ENCODE measurements around the gene SCARB2. TPM values are rescaled to one million over a fixed set of nuclear protein-coding genes. Genes with fewer than 3 reads are reported as not detected.

Gene SCARB2
- polyA plus RNA-seq, 4 donors = 27.7 to 247 (median 47.9) TPM

- Histone ChIP-seq H3K36me3 (ENCODE audit: control insufficient read depth in 3 of 3, insufficient read depth in 2 of 3, low read depth in 1 of 3, low read length in 3 of 3) (peaks cover 0 to 11% (median 0%) of the 10 kb centered on the region in 3 donors), H3K9me3 (ENCODE audit: control insufficient read depth in 2 of 2, insufficient read depth in 1 of 2, low read depth in 1 of 2, low read length in 1 of 2) (no peaks in the 10 kb centered on the region), H3K4me3 (ENCODE audit: low read depth in 1 of 3, low read length in 3 of 3) (peak overlapping the region; percentile 32 to 86 (median 75)), H3K27ac (ENCODE audit: low read depth in 1 of 3, low read length in 2 of 3) (peak overlapping the region; percentile 94 to 98 (median 98)), H3K4me1 (ENCODE audit: control insufficient read depth in 3 of 3, insufficient read depth in 2 of 3, low read depth in 1 of 3, low read length in 2 of 3) (peaks cover 5 to 60% (median 24%) of the 10 kb centered on the region in 3 donors), H3K27me3 (ENCODE audit: control insufficient read depth in 3 of 3, insufficient read depth in 3 of 3, low read length in 3 of 3) (no peaks in the 10 kb centered on the region)
- FAIRE-seq (no peak), DNase-seq (peak; percentile 67)
- WGBS, 3 donors = 20 to 30% (median 29%) methylated on average over 6 of the region's 6 CpGs
Measured at GRCh38 chr4:76211769-76212708, 1.6 kb downstream of the SCARB2 start.

GRCh38 chr4:76210452-76210851, 3.2 kb downstream of the SCARB2 start:
- 37 to 59% (median 56%) methylated on average over 4 of the region's 4 CpGs for WGBS, 3 donors
- Histone ChIP-seq H3K4me3 (ENCODE audit: low read depth in 1 of 3, low read length in 3 of 3) (no peak overlapping the region), H3K4me1 (ENCODE audit: control insufficient read depth in 3 of 3, insufficient read depth in 2 of 3, low read depth in 1 of 3, low read length in 2 of 3) (peaks cover 3 to 53% (median 28%) of the 10 kb centered on the region in 3 donors), H3K36me3 (ENCODE audit: control insufficient read depth in 3 of 3, insufficient read depth in 2 of 3, low read depth in 1 of 3, low read length in 3 of 3) (peaks cover 0 to 11% (median 0%) of the 10 kb centered on the region in 3 donors), H3K9me3 (ENCODE audit: control insufficient read depth in 2 of 2, insufficient read depth in 1 of 2, low read depth in 1 of 2, low read length in 1 of 2) (no peaks in the 10 kb centered on the region), H3K27me3 (ENCODE audit: control insufficient read depth in 3 of 3, insufficient read depth in 3 of 3, low read length in 3 of 3) (no peaks in the 10 kb centered on the region), H3K27ac (ENCODE audit: low read depth in 1 of 3, low read length in 2 of 3) (peak overlapping the region; percentile 30 to 98 (median 78))
- FAIRE-seq = no peak
- no peak for DNase-seq

- Histone ChIP-seq H3K36me3 (ENCODE audit: control insufficient read depth in 3 of 3, insufficient read depth in 2 of 3, low read depth in 1 of 3, low read length in 3 of 3) (peaks cover 0 to 13% (median 0%) of the 10 kb centered on the region in 3 donors), H3K4me3 (ENCODE audit: low read depth in 1 of 3, low read length in 3 of 3) (no peak overlapping the region), H3K9me3 (ENCODE audit: control insufficient read depth in 2 of 2, insufficient read depth in 1 of 2, low read depth in 1 of 2, low read length in 1 of 2) (no peaks in the 10 kb centered on the region), H3K4me1 (ENCODE audit: control insufficient read depth in 3 of 3, insufficient read depth in 2 of 3, low read depth in 1 of 3, low read length in 2 of 3) (peaks cover 2 to 48% (median 26%) of the 10 kb centered on the region in 3 donors), H3K27ac (ENCODE audit: low read depth in 1 of 3, low read length in 2 of 3) (peak overlapping the region in 2 of 3 donors; percentile 8 to 89), H3K27me3 (ENCODE audit: control insufficient read depth in 3 of 3, insufficient read depth in 3 of 3, low read length in 3 of 3) (no peaks in the 10 kb centered on the region)
- DNase-seq = no peak
- no peak for FAIRE-seq
- WGBS, 3 donors = 67 to 92% (median 85%) methylated on average over 4 of the region's 4 CpGs
Measured at GRCh38 chr4:76209881-76210280, 3.7 kb downstream of the SCARB2 start.

- WGBS, 3 donors = 12 to 25% (median 23%) methylated on average over 9 of the region's 9 CpGs
- H3K27ac ChIP-seq (ENCODE audit: low read depth in 1 of 3, low read length in 2 of 3) = peak overlapping the region; percentile 83 to 97 (median 94)
- H3K27me3 ChIP-seq (ENCODE audit: control insufficient read depth in 3 of 3, insufficient read depth in 3 of 3, low read length in 3 of 3) = no peaks in the 10 kb centered on the region
- no peak for FAIRE-seq
- H3K4me1 ChIP-seq (ENCODE audit: control insufficient read depth in 3 of 3, insufficient read depth in 2 of 3, low read depth in 1 of 3, low read length in 2 of 3) = peaks cover 2 to 39% (median 21%) of the 10 kb centered on the region in 3 donors
- peak; percentile 89 to 91 for DNase-seq
- H3K36me3 ChIP-seq (ENCODE audit: control insufficient read depth in 3 of 3, insufficient read depth in 2 of 3, low read depth in 1 of 3, low read length in 3 of 3) = peaks cover 0 to 16% (median 0%) of the 10 kb centered on the region in 3 donors
- H3K4me3 ChIP-seq (ENCODE audit: low read depth in 1 of 3, low read length in 3 of 3) = peak overlapping the region in 1 of 3 donors; percentile 9
- H3K9me3 ChIP-seq (ENCODE audit: control insufficient read depth in 2 of 2, insufficient read depth in 1 of 2, low read depth in 1 of 2, low read length in 1 of 2) = no peaks in the 10 kb centered on the region
Measured at GRCh38 chr4:76208005-76208765, 5.4 kb downstream of the SCARB2 start.

- no peaks in the 10 kb centered on the region for H3K9me3 ChIP-seq (ENCODE audit: control insufficient read depth in 2 of 2, insufficient read depth in 1 of 2, low read depth in 1 of 2, low read length in 1 of 2)
- FAIRE-seq = no peak
- H3K27ac ChIP-seq (ENCODE audit: low read depth in 1 of 3, low read length in 2 of 3) = peak overlapping the region in 2 of 3 donors; percentile 9 to 94
Measured at GRCh38 chr4:76207549-76207948, 6.1 kb downstream of the SCARB2 start.

GRCh38 chr4:76206222-76206942, 7.2 kb downstream of the SCARB2 start:
- Histone ChIP-seq H3K9me3 (ENCODE audit: control insufficient read depth in 2 of 2, insufficient read depth in 1 of 2, low read depth in 1 of 2, low read length in 1 of 2) (no peaks in the 10 kb centered on the region), H3K36me3 (ENCODE audit: control insufficient read depth in 3 of 3, insufficient read depth in 2 of 3, low read depth in 1 of 3, low read length in 3 of 3) (peaks cover 0 to 21% (median 0%) of the 10 kb centered on the region in 3 donors), H3K27me3 (ENCODE audit: control insufficient read depth in 3 of 3, insufficient read depth in 3 of 3, low read length in 3 of 3) (no peaks in the 10 kb centered on the region), H3K27ac (ENCODE audit: low read depth in 1 of 3, low read length in 2 of 3) (peak overlapping the region; percentile 25 to 94 (median 85)), H3K4me1 (ENCODE audit: control insufficient read depth in 3 of 3, insufficient read depth in 2 of 3, low read depth in 1 of 3, low read length in 2 of 3) (peaks cover 2 to 34% (median 18%) of the 10 kb centered on the region in 3 donors), H3K4me3 (ENCODE audit: low read depth in 1 of 3, low read length in 3 of 3) (no peak overlapping the region)
- DNase-seq = no peak
- no peak for FAIRE-seq
- 62 to 76% (median 75%) methylated on average over 7 of the region's 7 CpGs for WGBS, 3 donors

More at GRCh38 chr4:76207549-76207948, 6.1 kb downstream of the SCARB2 start:
- Histone ChIP-seq H3K4me3 (ENCODE audit: low read depth in 1 of 3, low read length in 3 of 3) (no peak overlapping the region), H3K27me3 (ENCODE audit: control insufficient read depth in 3 of 3, insufficient read depth in 3 of 3, low read length in 3 of 3) (no peaks in the 10 kb centered on the region), H3K4me1 (ENCODE audit: control insufficient read depth in 3 of 3, insufficient read depth in 2 of 3, low read depth in 1 of 3, low read length in 2 of 3) (peaks cover 2 to 39% (median 21%) of the 10 kb centered on the region in 3 donors), H3K36me3 (ENCODE audit: control insufficient read depth in 3 of 3, insufficient read depth in 2 of 3, low read depth in 1 of 3, low read length in 3 of 3) (peaks cover 0 to 19% (median 0%) of the 10 kb centered on the region in 3 donors)
- DNase-seq = no peak

- Histone ChIP-seq H3K4me3 (ENCODE audit: low read depth in 1 of 3, low read length in 3 of 3) (no peak overlapping the region), H3K27me3 (ENCODE audit: control insufficient read depth in 3 of 3, insufficient read depth in 3 of 3, low read length in 3 of 3) (no peaks in the 10 kb centered on the region), H3K27ac (ENCODE audit: low read depth in 1 of 3, low read length in 2 of 3) (peak overlapping the region in 1 of 3 donors; percentile 85), H3K4me1 (ENCODE audit: control insufficient read depth in 3 of 3, insufficient read depth in 2 of 3, low read depth in 1 of 3, low read length in 2 of 3) (peaks cover 2 to 43% (median 18%) of the 10 kb centered on the region in 3 donors), H3K36me3 (ENCODE audit: control insufficient read depth in 3 of 3, insufficient read depth in 2 of 3, low read depth in 1 of 3, low read length in 3 of 3) (peaks cover 0 to 21% (median 0%) of the 10 kb centered on the region in 3 donors), H3K9me3 (ENCODE audit: control insufficient read depth in 2 of 2, insufficient read depth in 1 of 2, low read depth in 1 of 2, low read length in 1 of 2) (no peaks in the 10 kb centered on the region)
- DNase-seq (no peak), FAIRE-seq (no peak)
Measured at GRCh38 chr4:76205476-76205875, 8.1 kb downstream of the SCARB2 start.

GRCh38 chr4:76204936-76205335, 8.7 kb downstream of the SCARB2 start:
- 95 to 100% (median 100%) methylated on average over 1 of the region's 1 CpG for WGBS, 3 donors
- DNase-seq (no peak), FAIRE-seq (no peak)
- Histone ChIP-seq H3K27me3 (ENCODE audit: control insufficient read depth in 3 of 3, insufficient read depth in 3 of 3, low read length in 3 of 3) (no peaks in the 10 kb centered on the region), H3K4me1 (ENCODE audit: control insufficient read depth in 3 of 3, insufficient read depth in 2 of 3, low read depth in 1 of 3, low read length in 2 of 3) (peaks cover 3 to 48% (median 20%) of the 10 kb centered on the region in 3 donors), H3K36me3 (ENCODE audit: control insufficient read depth in 3 of 3, insufficient read depth in 2 of 3, low read depth in 1 of 3, low read length in 3 of 3) (peaks cover 0 to 22% (median 0%) of the 10 kb centered on the region in 3 donors), H3K4me3 (ENCODE audit: low read depth in 1 of 3, low read length in 3 of 3) (no peak overlapping the region), H3K9me3 (ENCODE audit: control insufficient read depth in 2 of 2, insufficient read depth in 1 of 2, low read depth in 1 of 2, low read length in 1 of 2) (no peaks in the 10 kb centered on the region), H3K27ac (ENCODE audit: low read depth in 1 of 3, low read length in 2 of 3) (no peak overlapping the region)

Measured in small intestine (tissue), 7 donors.